ENCODE results near the gene NKX2-1.
"Not testable (repeated sequence)": the region's sequence is repeated elsewhere in the genome, so short reads cannot be mapped to it uniquely, and the experiment has no call there.

The NKX2-1 gene

GRCh38 chr14:36479344-36479743, 40.7 kb downstream of the NKX2-1 start:
- Histone ChIP-seq H3K4me1 (ENCODE audit: control insufficient read depth in 1 of 2, insufficient read depth in 2 of 2, low read length in 2 of 2) (no peaks in the 10 kb centered on the region), H3K9ac (ENCODE audit: low read depth in 1 of 2, low read length in 2 of 2) (no peak overlapping the region), H3K36me3 (ENCODE audit: control insufficient read depth in 1 of 2, insufficient read depth in 2 of 2, low read length in 2 of 2) (no peaks in the 10 kb centered on the region), H3K27ac (ENCODE audit: low read depth, low read length) (no peak overlapping the region), H3K4me3 (ENCODE audit: low read depth in 1 of 2, low read length in 2 of 2) (no peak overlapping the region), H3K9me3 (ENCODE audit: control insufficient read depth in 1 of 2, low read length in 2 of 2) (no peaks in the 10 kb centered on the region), H3K27me3 (ENCODE audit: control insufficient read depth in 1 of 2, insufficient read depth in 2 of 2, low read length in 2 of 2) (no peaks in the 10 kb centered on the region)

DNA sequence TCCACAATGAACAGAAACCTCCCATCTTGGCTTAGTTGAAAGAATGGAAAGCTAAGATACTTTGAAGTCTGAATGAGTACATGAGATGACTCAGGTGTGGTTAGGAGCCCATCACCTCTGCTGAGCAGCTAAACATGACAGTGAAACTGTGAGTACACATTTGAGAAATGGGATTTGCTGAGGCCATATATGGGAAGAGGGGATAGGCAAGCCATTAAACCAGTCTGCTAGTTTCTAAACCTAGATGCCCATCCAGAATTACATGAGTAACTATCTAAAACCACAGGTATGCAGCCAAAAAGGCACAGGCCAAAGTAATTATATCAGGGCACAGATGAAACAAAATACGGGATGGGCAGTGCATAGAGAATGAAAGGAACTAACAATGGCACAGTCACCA, 41.2 kb downstream of the NKX2-1 start:
- no peaks in the 10 kb centered on the region for H3K36me3 ChIP-seq (ENCODE audit: control insufficient read depth in 1 of 2, insufficient read depth in 2 of 2, low read length in 2 of 2)
- no peaks in the 10 kb centered on the region for H3K9me3 ChIP-seq (ENCODE audit: control insufficient read depth in 1 of 2, low read length in 2 of 2)
- no peaks in the 10 kb centered on the region for H3K4me1 ChIP-seq (ENCODE audit: control insufficient read depth in 1 of 2, insufficient read depth in 2 of 2, low read length in 2 of 2)
- H3K9ac ChIP-seq (ENCODE audit: low read depth in 1 of 2, low read length in 2 of 2), result no peak overlapping the region
- H3K27me3 ChIP-seq (ENCODE audit: control insufficient read depth in 1 of 2, insufficient read depth in 2 of 2, low read length in 2 of 2), result no peaks in the 10 kb centered on the region
- no peak overlapping the region for H3K4me3 ChIP-seq (ENCODE audit: low read depth in 1 of 2, low read length in 2 of 2)
- no peak overlapping the region for H3K27ac ChIP-seq (ENCODE audit: low read depth, low read length)

DNA sequence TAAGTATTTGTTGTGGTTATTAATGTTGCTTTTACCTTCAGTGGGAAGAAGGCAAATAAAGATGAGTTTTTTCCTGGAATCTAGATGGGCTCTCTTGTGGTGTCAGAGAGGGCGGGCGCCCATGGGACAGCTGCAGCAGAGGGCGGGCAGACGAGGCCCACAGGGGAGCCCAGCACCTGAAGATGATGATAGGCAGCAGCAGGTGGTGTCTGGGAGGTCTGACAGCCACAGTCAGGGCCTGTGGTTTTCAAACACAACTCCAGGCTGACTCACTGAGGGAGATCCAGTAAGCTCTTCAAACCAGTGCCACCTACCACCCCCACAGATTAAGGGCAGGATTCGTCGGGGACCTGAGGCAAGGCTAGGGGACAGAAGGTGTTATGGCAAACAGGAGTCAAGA, 42.8 kb downstream of the NKX2-1 start:
- H3K27me3 ChIP-seq (ENCODE audit: control insufficient read depth in 1 of 2, insufficient read depth in 2 of 2, low read length in 2 of 2), result no peaks in the 10 kb centered on the region
- no peaks in the 10 kb centered on the region for H3K4me1 ChIP-seq (ENCODE audit: control insufficient read depth in 1 of 2, insufficient read depth in 2 of 2, low read length in 2 of 2)
- H3K9ac ChIP-seq (ENCODE audit: low read depth in 1 of 2, low read length in 2 of 2), result no peak overlapping the region
- H3K36me3 ChIP-seq (ENCODE audit: control insufficient read depth in 1 of 2, insufficient read depth in 2 of 2, low read length in 2 of 2), result no peaks in the 10 kb centered on the region
- H3K27ac ChIP-seq (ENCODE audit: low read depth, low read length), result no peak overlapping the region
- H3K4me3 ChIP-seq (ENCODE audit: low read depth in 1 of 2, low read length in 2 of 2), result no peak overlapping the region
- no peaks in the 10 kb centered on the region for H3K9me3 ChIP-seq (ENCODE audit: control insufficient read depth in 1 of 2, low read length in 2 of 2)

DNA sequence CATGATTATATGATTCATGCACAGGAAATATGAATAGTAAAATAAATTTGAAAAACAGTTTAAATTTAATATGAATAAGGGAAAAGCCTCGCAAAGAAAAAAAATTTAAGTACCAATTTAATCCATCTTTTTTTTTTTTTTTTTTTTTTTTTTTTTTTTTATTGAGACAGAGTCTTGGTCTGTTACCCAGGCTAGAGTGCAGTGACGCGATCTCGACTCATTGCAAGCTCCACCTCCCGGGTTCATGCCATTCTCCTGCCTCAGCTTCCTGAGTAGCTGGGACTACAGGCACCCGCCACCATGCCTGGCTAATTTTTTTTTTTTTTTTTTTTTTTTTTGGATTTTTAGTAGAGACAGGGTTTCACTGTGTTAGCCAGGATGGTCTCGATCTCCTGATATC, 44.0 kb downstream of the NKX2-1 start:
- H3K9me3 ChIP-seq (ENCODE audit: control insufficient read depth in 1 of 2, low read length in 2 of 2); H3K27me3 ChIP-seq (ENCODE audit: control insufficient read depth in 1 of 2, insufficient read depth in 2 of 2, low read length in 2 of 2); H3K36me3 ChIP-seq (ENCODE audit: control insufficient read depth in 1 of 2, insufficient read depth in 2 of 2, low read length in 2 of 2); H3K9ac ChIP-seq (ENCODE audit: low read depth in 1 of 2, low read length in 2 of 2); H3K27ac ChIP-seq (ENCODE audit: low read depth, low read length); H3K4me3 ChIP-seq (ENCODE audit: low read depth in 1 of 2, low read length in 2 of 2); H3K4me1 ChIP-seq (ENCODE audit: control insufficient read depth in 1 of 2, insufficient read depth in 2 of 2, low read length in 2 of 2): not testable (repeated sequence)

- Histone ChIP-seq H3K9me3 (ENCODE audit: control insufficient read depth in 1 of 2, low read length in 2 of 2) (no peaks in the 10 kb centered on the region), H3K4me1 (ENCODE audit: control insufficient read depth in 1 of 2, insufficient read depth in 2 of 2, low read length in 2 of 2) (no peaks in the 10 kb centered on the region), H3K27ac (ENCODE audit: low read depth, low read length) (no peak overlapping the region), H3K36me3 (ENCODE audit: control insufficient read depth in 1 of 2, insufficient read depth in 2 of 2, low read length in 2 of 2) (no peaks in the 10 kb centered on the region), H3K27me3 (ENCODE audit: control insufficient read depth in 1 of 2, insufficient read depth in 2 of 2, low read length in 2 of 2) (no peaks in the 10 kb centered on the region), H3K4me3 (ENCODE audit: low read depth in 1 of 2, low read length in 2 of 2) (no peak overlapping the region), H3K9ac (ENCODE audit: low read depth in 1 of 2, low read length in 2 of 2) (no peak overlapping the region)
Observed at GRCh38 chr14:36474593-36474992, 45.4 kb downstream of the NKX2-1 start.

GRCh38 chr14:36471431-36471830, 48.6 kb downstream of the NKX2-1 start:
- Histone ChIP-seq H3K4me1 (ENCODE audit: control insufficient read depth in 1 of 2, insufficient read depth in 2 of 2, low read length in 2 of 2) (no peaks in the 10 kb centered on the region), H3K4me3 (ENCODE audit: low read depth in 1 of 2, low read length in 2 of 2) (no peak overlapping the region), H3K27me3 (ENCODE audit: control insufficient read depth in 1 of 2, insufficient read depth in 2 of 2, low read length in 2 of 2) (no peaks in the 10 kb centered on the region), H3K9me3 (ENCODE audit: control insufficient read depth in 1 of 2, low read length in 2 of 2) (no peaks in the 10 kb centered on the region), H3K9ac (ENCODE audit: low read depth in 1 of 2, low read length in 2 of 2) (no peak overlapping the region), H3K36me3 (ENCODE audit: control insufficient read depth in 1 of 2, insufficient read depth in 2 of 2, low read length in 2 of 2) (no peaks in the 10 kb centered on the region), H3K27ac (ENCODE audit: low read depth, low read length) (no peak overlapping the region)

DNA sequence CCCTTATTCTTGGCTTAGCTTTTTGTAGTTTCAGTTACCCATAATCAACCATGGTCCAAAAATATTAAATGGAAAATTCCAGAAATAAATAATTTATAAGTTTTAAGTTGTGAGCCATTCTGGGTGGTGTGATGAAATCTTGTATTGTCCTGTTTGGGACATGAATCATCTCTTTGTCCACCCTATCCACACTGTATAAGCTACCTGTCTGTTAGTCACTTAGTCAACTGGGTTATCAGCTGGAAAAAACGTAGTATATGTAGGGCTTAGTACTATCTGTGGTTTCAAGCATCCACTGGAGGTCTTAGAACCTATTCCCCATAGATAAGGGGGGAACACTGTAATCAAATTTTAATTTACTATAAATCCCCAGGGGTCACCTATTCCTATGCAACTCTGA, 52.7 kb downstream of the NKX2-1 start:
- H3K27ac ChIP-seq (ENCODE audit: low read depth, low read length), result no peak overlapping the region
- H3K4me3 ChIP-seq (ENCODE audit: low read depth in 1 of 2, low read length in 2 of 2), result no peak overlapping the region
- H3K36me3 ChIP-seq (ENCODE audit: control insufficient read depth in 1 of 2, insufficient read depth in 2 of 2, low read length in 2 of 2), result no peaks in the 10 kb centered on the region
- H3K27me3 ChIP-seq (ENCODE audit: control insufficient read depth in 1 of 2, insufficient read depth in 2 of 2, low read length in 2 of 2), result no peaks in the 10 kb centered on the region
- no peaks in the 10 kb centered on the region for H3K9me3 ChIP-seq (ENCODE audit: control insufficient read depth in 1 of 2, low read length in 2 of 2)
- H3K4me1 ChIP-seq (ENCODE audit: control insufficient read depth in 1 of 2, insufficient read depth in 2 of 2, low read length in 2 of 2), result no peaks in the 10 kb centered on the region
- H3K9ac ChIP-seq (ENCODE audit: low read depth in 1 of 2, low read length in 2 of 2), result no peak overlapping the region

Measured in duodenal mucosa (tissue), 2 donors.